ENCODE data around the gene PGAP1.

DNA sequence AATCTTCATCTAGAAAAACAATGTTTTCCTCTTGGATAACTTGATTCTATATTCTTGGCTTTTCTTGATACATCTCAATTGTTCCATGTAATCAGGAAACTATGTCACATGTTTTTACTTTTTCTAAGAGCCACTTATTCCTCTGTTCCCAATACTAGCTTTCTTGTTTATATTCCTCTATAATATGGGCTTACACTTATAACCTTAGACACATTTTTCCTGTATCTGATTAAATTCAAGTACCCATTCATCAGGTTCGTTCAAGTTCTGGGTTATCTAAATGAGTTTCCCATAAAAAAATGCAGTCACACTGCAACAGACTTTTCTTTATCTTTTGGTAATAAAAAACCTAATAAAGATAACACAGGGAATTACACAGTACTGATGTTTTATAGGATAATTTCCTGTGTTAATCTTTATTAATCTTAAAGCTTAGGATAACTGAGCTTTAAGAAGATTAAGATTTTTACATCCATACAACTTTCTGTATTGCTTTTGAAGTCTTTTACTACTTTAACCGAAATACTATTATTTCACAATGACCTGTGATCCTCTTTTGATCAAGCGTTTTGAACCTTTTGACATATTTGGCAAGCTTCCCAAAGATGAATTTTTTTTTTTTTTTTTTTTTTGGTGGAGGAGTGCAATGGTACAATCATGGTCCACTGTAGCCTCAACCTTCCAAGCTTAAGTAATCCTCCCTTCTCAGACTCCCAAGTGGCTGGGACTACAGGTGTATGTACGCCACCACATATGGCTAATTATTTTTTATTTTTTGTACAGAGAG is 73.0 kb downstream of the PGAP1 start:
- TF ChIP-seq TAF1 (IDR thresholded peaks at IDR 0.05; ENCODE audit: borderline replicate concordance, insufficient read depth, low read length): no peak
- no peak for TF ChIP-seq POLR2AphosphoS5 (IDR thresholded peaks at IDR 0.05; ENCODE audit: low read depth, low read length)
- TF ChIP-seq, protein P1, sequence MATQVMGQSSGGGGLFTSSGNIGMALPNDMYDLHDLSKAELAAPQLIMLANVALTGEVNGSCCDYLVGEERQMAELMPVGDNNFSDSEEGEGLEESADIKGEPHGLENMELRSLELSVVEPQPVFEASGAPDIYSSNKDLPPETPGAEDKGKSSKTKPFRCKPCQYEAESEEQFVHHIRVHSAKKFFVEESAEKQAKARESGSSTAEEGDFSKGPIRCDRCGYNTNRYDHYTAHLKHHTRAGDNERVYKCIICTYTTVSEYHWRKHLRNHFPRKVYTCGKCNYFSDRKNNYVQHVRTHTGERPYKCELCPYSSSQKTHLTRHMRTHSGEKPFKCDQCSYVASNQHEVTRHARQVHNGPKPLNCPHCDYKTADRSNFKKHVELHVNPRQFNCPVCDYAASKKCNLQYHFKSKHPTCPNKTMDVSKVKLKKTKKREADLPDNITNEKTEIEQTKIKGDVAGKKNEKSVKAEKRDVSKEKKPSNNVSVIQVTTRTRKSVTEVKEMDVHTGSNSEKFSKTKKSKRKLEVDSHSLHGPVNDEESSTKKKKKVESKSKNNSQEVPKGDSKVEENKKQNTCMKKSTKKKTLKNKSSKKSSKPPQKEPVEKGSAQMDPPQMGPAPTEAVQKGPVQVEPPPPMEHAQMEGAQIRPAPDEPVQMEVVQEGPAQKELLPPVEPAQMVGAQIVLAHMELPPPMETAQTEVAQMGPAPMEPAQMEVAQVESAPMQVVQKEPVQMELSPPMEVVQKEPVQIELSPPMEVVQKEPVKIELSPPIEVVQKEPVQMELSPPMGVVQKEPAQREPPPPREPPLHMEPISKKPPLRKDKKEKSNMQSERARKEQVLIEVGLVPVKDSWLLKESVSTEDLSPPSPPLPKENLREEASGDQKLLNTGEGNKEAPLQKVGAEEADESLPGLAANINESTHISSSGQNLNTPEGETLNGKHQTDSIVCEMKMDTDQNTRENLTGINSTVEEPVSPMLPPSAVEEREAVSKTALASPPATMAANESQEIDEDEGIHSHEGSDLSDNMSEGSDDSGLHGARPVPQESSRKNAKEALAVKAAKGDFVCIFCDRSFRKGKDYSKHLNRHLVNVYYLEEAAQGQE (IDR thresholded peaks at IDR 0.05; ENCODE audit: insufficient read depth in 1 of 2, low read depth in 2 of 2, low read length in 2 of 2): no peak
- no peak for TF ChIP-seq SIN3A (IDR thresholded peaks at IDR 0.05; ENCODE audit: borderline replicate concordance, insufficient read depth, low read length)
